ENCODE results near the gene SOX6. TPM values are rescaled to one million over a fixed set of nuclear protein-coding genes. Genes with fewer than 3 reads are reported as not detected.
A peak's percentile ranks its signal among the peaks of the same experiment; 100 is the strongest.

The SOX6 gene
- polyA plus RNA-seq, 12 donors, result 15.1 to 36.5 (median 25.3) TPM; not detected in 1

- no peak for DNase-seq
Measured at GRCh38 chr11:16001899-16002426, 354.4 kb downstream of the SOX6 start.

GRCh38 chr11:16001044-16001568 is 355.2 kb downstream of the SOX6 start:
- DNase-seq, result no peak

- DNase-seq, result no peak
Measured at GRCh38 chr11:16000065-16000464, 356.3 kb downstream of the SOX6 start.

- no peak for DNase-seq
Measured at GRCh38 chr11:15993345-15993744, 363.0 kb downstream of the SOX6 start.

- no peak for DNase-seq
Measured at GRCh38 chr11:15991215-15991614, 365.1 kb downstream of the SOX6 start.

GRCh38 chr11:15989685-15990084 is 366.7 kb downstream of the SOX6 start:
- no peak for DNase-seq

- DNase-seq, result no peak
Measured at GRCh38 chr11:15988693-15989231, 367.6 kb downstream of the SOX6 start.

- no peak for DNase-seq
Measured at GRCh38 chr11:15988016-15988550, 368.3 kb downstream of the SOX6 start.

- DNase-seq, result peak; percentile 59
Measured at GRCh38 chr11:15987046-15987445, 369.3 kb downstream of the SOX6 start.

- DNase-seq, result no peak
Measured at GRCh38 chr11:15985860-15986139, 370.5 kb downstream of the SOX6 start.

GRCh38 chr11:15985127-15985859 is 371.1 kb downstream of the SOX6 start:
- no peak for DNase-seq

- DNase-seq, result no peak
Measured at GRCh38 chr11:15981292-15981691, 375.1 kb downstream of the SOX6 start.

GRCh38 chr11:15977116-15977515 is 379.2 kb downstream of the SOX6 start:
- DNase-seq, result no peak

GRCh38 chr11:15976433-15977045 is 379.8 kb downstream of the SOX6 start:
- DNase-seq, result no peak

- no peak for DNase-seq
Measured at GRCh38 chr11:15975742-15976141, 380.6 kb downstream of the SOX6 start.

- no peak for DNase-seq
Measured at GRCh38 chr11:15972838-15973237, 383.5 kb downstream of the SOX6 start.

GRCh38 chr11:15971215-15971546 is 385.2 kb downstream of the SOX6 start:
- no peak for DNase-seq

- no peak for DNase-seq
Measured at GRCh38 chr11:15970506-15971214, 385.7 kb downstream of the SOX6 start.

- DNase-seq, result no peak
Measured at GRCh38 chr11:15969701-15970329, 386.5 kb downstream of the SOX6 start.

GRCh38 chr11:15969281-15969680 is 387.1 kb downstream of the SOX6 start:
- no peak for DNase-seq

- no peak for DNase-seq
Measured at GRCh38 chr11:15968461-15969130, 387.8 kb downstream of the SOX6 start.

Data from muscle of arm (tissue), 12 donors.